ENCODE results near the gene SFT2D3. TPM values are rescaled to one million over a fixed set of nuclear protein-coding genes. Genes with fewer than 3 reads are reported as not detected.

Gene SFT2D3
- total and polyA plus RNA-seq, 2 of the 8 experiments (the other 6 are each of a cell fraction or from before 2014, with no cell fraction given) = 7.3 to 10.3 TPM

- TF ChIP-seq SAP30 (IDR thresholded peaks at IDR 0.05; ENCODE audit: insufficient read depth, insufficient replicate concordance, low read length) (no peak), MAX (IDR thresholded peaks at IDR 0.05) (no peak), CTBP2 (IDR thresholded peaks at IDR 0.05; ENCODE audit: borderline replicate concordance, insufficient read depth, insufficient read length, low read length) (no peak), MAFK (IDR thresholded peaks at IDR 0.05; ENCODE audit: low read depth, low read length) (no peak), SIN3A (conservative IDR thresholded peaks at IDR 0.05 in 1 of 2, IDR thresholded peaks at IDR 0.05 in 1 of 2; ENCODE audit: low read depth in 1 of 2, low read length in 2 of 2) (no peak), TEAD4 (IDR thresholded peaks at IDR 0.05; ENCODE audit: low read depth, low read length) (no peak), TBP (IDR thresholded peaks at IDR 0.05; ENCODE audit: low read depth, low read length) (no peak), POU5F1 (IDR thresholded peaks at IDR 0.05; ENCODE audit: low read depth, low read length) (no peak), BACH1 (IDR thresholded peaks at IDR 0.05; ENCODE audit: low read length) (no peak), ASH2L (IDR thresholded peaks at IDR 0.05; ENCODE audit: low read length) (no peak)
Measured at GRCh38 chr2:127664895-127665225, 36.4 kb upstream of the SFT2D3 start (continued).

All from H1 (cell line).